Fibroblast of lung (primary cell): ENCODE results near the gene PDE3A. TPM values are rescaled to one million over a fixed set of nuclear protein-coding genes. Genes with fewer than 3 reads are reported as not detected.
"Not testable (repeated sequence)": the region's sequence is repeated elsewhere in the genome, so short reads cannot be mapped to it uniquely, and the experiment has no call there.

Source experiments
- DNase-seq, 2 donors: peaks; one replicate each; pipeline versions ENCODE4 v3.0.0 to v3.0.0-alpha.2; 2010; ENCODE audit warnings: low read depth in 2 of 2
- H2AFZ ChIP-seq: 2 replicates; pipeline ENCODE4 v1.5.1; 2012; ENCODE audit warnings: low read length, control low read depth, inconsistent platforms
- H3K27ac ChIP-seq: 2 replicates; pipeline ENCODE4 v1.5.1; 2011; ENCODE audit warnings: low read length, control low read depth; ENCODE audit not compliant: insufficient read depth
- H3K27me3 ChIP-seq: 2 replicates; pipeline ENCODE4 v1.5.1; 2011; ENCODE audit warnings: mild to moderate bottlenecking, low read length; ENCODE audit not compliant: control insufficient read depth, insufficient read depth
- H3K36me3 ChIP-seq: 2 replicates; pipeline ENCODE4 v1.5.1; 2011; ENCODE audit warnings: low read length; ENCODE audit not compliant: control insufficient read depth, insufficient read depth
- H3K4me1 ChIP-seq: 2 replicates; pipeline ENCODE4 v1.5.1; 2011; ENCODE audit warnings: low read length; ENCODE audit not compliant: control insufficient read depth, insufficient read depth; ENCODE audit errors: extremely low read depth
- H3K4me2 ChIP-seq: 2 replicates; pipeline ENCODE4 v1.5.1; 2011; ENCODE audit warnings: low read length, control low read depth; ENCODE audit not compliant: insufficient read depth; ENCODE audit errors: extremely low read depth
- H3K4me3 ChIP-seq, 4 experiments: fragments of 200-600 bp in 1 of 4; sonication (generic) in 1 of 4; replicated peaks in 1 of 4; 2 replicates each; pipeline ENCODE4 v1.5.1; 2011 to 2016; ENCODE audit warnings: low read length in 4 of 4, low read depth in 3 of 4, mild to moderate bottlenecking in 3 of 4, control low read depth in 2 of 4, inconsistent platforms in 1 of 4, mixed read lengths in 1 of 4; ENCODE audit not compliant: insufficient read depth in 1 of 4; ENCODE audit errors: control extremely low read depth in 1 of 4
- H3K79me2 ChIP-seq: 2 replicates; pipeline ENCODE4 v1.5.1; 2012; ENCODE audit warnings: mild to moderate bottlenecking, low read length, inconsistent platforms; ENCODE audit not compliant: control insufficient read depth, insufficient read depth
- H3K9ac ChIP-seq: 2 replicates; pipeline ENCODE4 v1.5.1; 2011; ENCODE audit warnings: mild to moderate bottlenecking, low read length, control low read depth; ENCODE audit not compliant: insufficient read depth
- H3K9me3 ChIP-seq: 2 replicates; pipeline ENCODE4 v1.5.1; 2012; ENCODE audit warnings: low read depth, low read length; ENCODE audit not compliant: control insufficient read depth, insufficient read depth
- H4K20me1 ChIP-seq: 2 replicates; pipeline ENCODE4 v1.5.1; 2011; ENCODE audit warnings: low read length; ENCODE audit not compliant: control insufficient read depth, insufficient read depth; ENCODE audit errors: extremely low read depth
- EZH2 ChIP-seq: IDR thresholded peaks from 2 replicates; pipeline ENCODE4 v1.5.1; 2012; ENCODE audit warnings: low read length, control low read depth, mild to moderate bottlenecking; ENCODE audit errors: missing control alignments
- polyA minus RNA-seq: library from RNA; depleted of rRNA, polyadenylated mRNA; stranded (reverse); fragments of >200 nt; gene quantifications from 2 replicates; pipeline ENCODE4 v1.2.3, GENCODE V29; 2011; ENCODE audit warnings: low replicate concordance
- polyA plus RNA-seq, 2 donors: library from polyadenylated mRNA; depleted of rRNA in 1 of 2; stranded (reverse) in 1 of 2; unstranded in 1 of 2; fragments of >200 nt; gene quantifications; 2 replicates each; pipeline ENCODE4 v1.2.1, GENCODE V29; 2011 to 2012; ENCODE audit warnings: missing spikeins in 1 of 2
- total RNA-seq: library from RNA; depleted of rRNA; stranded (reverse); fragments of >200 nt; gene quantifications from 2 replicates; pipeline ENCODE4 v1.2.1, GENCODE V29; 2014
- TF ChIP-seq, protein P1 (sequence below), 2 donors: IDR thresholded peaks in 1 of 2; conservative IDR thresholded peaks in 1 of 2; 1 replicate in 1 of 2; 2 replicates in 1 of 2; pipeline ENCODE4 v1.5.1; 2011 to 2012; ENCODE audit warnings: low read length in 2 of 2, control low read depth in 1 of 2, inconsistent platforms in 1 of 2, low read depth in 1 of 2, mild to moderate bottlenecking in 1 of 2

Gene PDE3A
- total RNA-seq (0.17 and 0.26 TPM in 2 replicates), polyA plus RNA-seq (0.23 and 2.7 TPM in 2 replicates), polyA minus RNA-seq (0.59 and 1.5 TPM in 2 replicates)
- 0.10 and 1.4 TPM in 2 replicates for polyA plus RNA-seq (2012)

DNA sequence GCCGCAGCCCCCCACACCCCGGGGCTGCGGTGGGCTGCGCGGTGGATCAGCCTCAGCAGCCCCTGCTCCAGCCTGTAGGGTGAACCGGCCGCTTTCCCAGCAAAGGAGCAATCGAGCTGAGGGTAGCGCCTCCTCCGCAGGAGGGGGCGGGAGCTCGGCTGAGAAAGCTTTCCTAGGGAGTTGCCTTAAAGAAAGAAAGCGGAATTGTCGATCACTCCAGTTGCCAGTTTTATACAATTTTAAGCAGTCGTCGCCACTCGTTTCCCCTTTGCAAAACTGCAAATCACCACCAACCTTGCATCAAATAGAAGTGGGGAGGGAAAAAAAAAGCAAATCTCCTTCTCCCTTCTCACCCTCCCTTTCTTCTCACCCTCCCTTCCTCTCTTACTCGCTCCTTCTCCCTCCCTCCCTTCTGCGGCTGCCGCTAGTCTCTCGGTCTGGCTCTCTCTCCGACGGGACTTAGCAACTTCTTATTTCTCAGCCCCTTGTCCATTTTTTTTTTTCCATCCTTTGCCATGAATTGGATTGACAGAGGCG is at the start of gene PDE3A:
Gene PDE3A (plus strand): TSS at position 424 of the 537 bp plus-strand sequence. CDS start 748 bp downstream, outside the sequence.
- no peaks in the 10 kb centered on the region for H3K9me3 ChIP-seq
- no peaks in the 10 kb centered on the region for H3K79me2 ChIP-seq
- peak within 1 kb of the TSS; percentile 95 for H2AFZ ChIP-seq
- H4K20me1 ChIP-seq, result no peaks in the 10 kb centered on the region
- no peaks in the 10 kb centered on the region for H3K27me3 ChIP-seq
- H3K9ac ChIP-seq, result peak within 1 kb of the TSS; percentile 58
- peak within 1 kb of the TSS; percentile 67 to 83 (median 79) for H3K4me3 ChIP-seq
- H3K27ac ChIP-seq, result peak within 1 kb of the TSS; percentile 35
- H3K36me3 ChIP-seq, result no peaks in the 10 kb centered on the region
- DNase-seq, result peak; percentile 84 to 86
- TF ChIP-seq EZH2, result no peak
- TF ChIP-seq, protein P1, sequence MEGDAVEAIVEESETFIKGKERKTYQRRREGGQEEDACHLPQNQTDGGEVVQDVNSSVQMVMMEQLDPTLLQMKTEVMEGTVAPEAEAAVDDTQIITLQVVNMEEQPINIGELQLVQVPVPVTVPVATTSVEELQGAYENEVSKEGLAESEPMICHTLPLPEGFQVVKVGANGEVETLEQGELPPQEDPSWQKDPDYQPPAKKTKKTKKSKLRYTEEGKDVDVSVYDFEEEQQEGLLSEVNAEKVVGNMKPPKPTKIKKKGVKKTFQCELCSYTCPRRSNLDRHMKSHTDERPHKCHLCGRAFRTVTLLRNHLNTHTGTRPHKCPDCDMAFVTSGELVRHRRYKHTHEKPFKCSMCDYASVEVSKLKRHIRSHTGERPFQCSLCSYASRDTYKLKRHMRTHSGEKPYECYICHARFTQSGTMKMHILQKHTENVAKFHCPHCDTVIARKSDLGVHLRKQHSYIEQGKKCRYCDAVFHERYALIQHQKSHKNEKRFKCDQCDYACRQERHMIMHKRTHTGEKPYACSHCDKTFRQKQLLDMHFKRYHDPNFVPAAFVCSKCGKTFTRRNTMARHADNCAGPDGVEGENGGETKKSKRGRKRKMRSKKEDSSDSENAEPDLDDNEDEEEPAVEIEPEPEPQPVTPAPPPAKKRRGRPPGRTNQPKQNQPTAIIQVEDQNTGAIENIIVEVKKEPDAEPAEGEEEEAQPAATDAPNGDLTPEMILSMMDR (conservative IDR thresholded peaks at IDR 0.05 in 1 of 2, IDR thresholded peaks at IDR 0.05 in 1 of 2; ENCODE audit: low read depth in 1 of 2, low read length in 2 of 2), result peak in 1 of 2 donors; percentile 22
- peaks cover 5% of the 10 kb centered on the region for H3K4me1 ChIP-seq
- H3K4me2 ChIP-seq, result peak within 1 kb of the TSS; percentile 77

DNA sequence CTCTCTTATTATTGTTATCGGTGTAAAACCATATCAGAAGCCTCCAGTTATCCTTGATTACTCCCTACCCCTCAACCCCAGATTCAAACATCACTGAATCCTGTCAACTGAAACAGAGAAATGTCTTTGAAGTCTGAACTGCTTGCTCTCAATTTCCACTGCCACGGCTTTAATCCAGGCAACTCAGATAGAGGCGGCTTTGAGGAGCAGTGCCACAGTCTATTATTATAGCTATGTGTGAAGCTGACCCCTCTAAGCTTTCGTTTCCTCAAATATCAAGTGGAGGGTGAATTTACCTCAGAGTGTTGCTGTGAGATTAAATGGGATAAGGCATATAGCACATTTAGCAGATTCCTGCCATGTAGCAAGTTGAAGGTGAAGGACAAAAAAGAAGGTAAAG is 49.0 kb upstream of the PDE3A start:
- H3K4me3 ChIP-seq, result peak overlapping the region in 1 of 4 experiments; percentile 4
- no peak overlapping the region for H3K4me2 ChIP-seq
- H3K9ac ChIP-seq, result no peak overlapping the region
- no peak overlapping the region for H3K27ac ChIP-seq
- TF ChIP-seq, protein P1 (conservative IDR thresholded peaks at IDR 0.05 in 1 of 2, IDR thresholded peaks at IDR 0.05 in 1 of 2; ENCODE audit: low read depth in 1 of 2, low read length in 2 of 2), result no peak
- TF ChIP-seq EZH2, result no peak
- H3K79me2 ChIP-seq, result no peaks in the 10 kb centered on the region
- no peaks in the 10 kb centered on the region for H3K36me3 ChIP-seq
- H3K9me3 ChIP-seq, result no peaks in the 10 kb centered on the region
- DNase-seq, result no peak
- H4K20me1 ChIP-seq, result no peaks in the 10 kb centered on the region
- H3K27me3 ChIP-seq, result no peaks in the 10 kb centered on the region
- H3K4me1 ChIP-seq, result no peaks in the 10 kb centered on the region
- peak overlapping the region; percentile 1 for H2AFZ ChIP-seq

DNA sequence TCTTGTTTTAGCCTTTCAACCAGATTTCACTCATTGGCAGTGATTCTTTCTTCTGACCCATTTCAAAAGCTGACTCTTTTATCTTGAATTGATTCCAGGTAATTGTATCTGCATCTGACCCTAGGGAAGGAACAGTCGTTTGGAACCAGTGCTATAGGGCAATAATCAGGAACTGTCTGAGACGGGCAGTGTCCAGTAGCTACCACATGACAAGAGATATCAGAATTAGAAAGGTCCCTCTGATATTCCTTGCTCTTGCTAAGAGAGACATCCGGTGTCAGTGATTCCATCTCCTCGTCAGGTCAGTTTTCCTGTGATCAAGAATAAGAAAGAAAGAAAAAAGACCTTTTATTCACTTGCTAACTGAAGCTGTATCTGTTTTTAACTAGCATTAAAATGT is 47.8 kb upstream of the PDE3A start:
- Histone ChIP-seq H3K27me3 (no peaks in the 10 kb centered on the region), H3K9ac (no peak overlapping the region), H3K79me2 (no peaks in the 10 kb centered on the region), H3K36me3 (no peaks in the 10 kb centered on the region), H4K20me1 (no peaks in the 10 kb centered on the region), H3K9me3 (no peaks in the 10 kb centered on the region), H3K4me3 (no peak overlapping the region), H3K27ac (no peak overlapping the region), H3K4me1 (no peaks in the 10 kb centered on the region), H3K4me2 (no peak overlapping the region), H2AFZ (peak overlapping the region; percentile 30)
- no peak for DNase-seq
- TF ChIP-seq, protein P1 (conservative IDR thresholded peaks at IDR 0.05 in 1 of 2, IDR thresholded peaks at IDR 0.05 in 1 of 2; ENCODE audit: low read depth in 1 of 2, low read length in 2 of 2), result no peak
- no peak for TF ChIP-seq EZH2

DNA sequence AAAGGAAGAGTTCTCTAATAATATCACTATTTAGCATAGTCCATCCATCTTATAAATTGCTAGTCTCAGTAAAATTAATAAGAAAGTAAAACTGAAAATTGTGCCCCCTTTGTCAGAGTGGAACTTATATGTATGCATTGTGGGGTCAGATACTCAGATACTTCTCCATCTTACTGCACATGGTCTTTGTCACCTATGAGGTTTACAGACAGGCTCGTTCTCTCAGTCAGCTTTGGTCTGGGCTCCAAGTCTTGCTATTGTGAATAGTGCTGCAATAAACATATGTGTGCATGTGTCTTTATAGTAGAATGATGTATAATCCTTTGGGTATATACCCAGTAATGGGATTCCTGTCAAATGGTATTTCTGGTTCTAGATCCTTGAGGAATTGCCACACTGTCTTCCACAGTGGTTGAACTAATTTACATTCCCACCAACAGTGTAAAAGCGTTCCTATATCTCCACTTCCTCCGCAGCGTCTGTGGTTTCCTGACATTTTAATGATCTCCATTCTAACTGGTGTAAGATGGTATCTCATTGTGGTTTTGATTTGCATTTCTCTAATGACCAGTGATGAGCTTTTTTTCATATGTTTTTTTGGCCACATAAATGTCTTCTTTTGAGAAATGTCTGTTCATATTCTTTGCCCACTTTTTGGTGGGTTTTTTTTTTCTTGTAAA is 37.4 kb upstream of the PDE3A start:
- not testable (repeated sequence) for H3K9me3 ChIP-seq, H3K4me1 ChIP-seq, H3K4me3 ChIP-seq, H3K79me2 ChIP-seq, H3K4me2 ChIP-seq, H3K27ac ChIP-seq, H3K9ac ChIP-seq, H3K36me3 ChIP-seq, H4K20me1 ChIP-seq, H2AFZ ChIP-seq, H3K27me3 ChIP-seq, DNase-seq
